ENCODE data around the gene SCN9A. TPM values are rescaled to one million over a fixed set of nuclear protein-coding genes. Genes with fewer than 3 reads are reported as not detected.
"Not testable (repeated sequence)": the region's sequence is repeated elsewhere in the genome, so short reads cannot be mapped to it uniquely, and the experiment has no call there.

SCN9A gene
- total RNA-seq, 1 donor from 2014 or later, result 0.28 TPM

- peak; percentile 83 for ATAC-seq
Measured at GRCh38 chr2:166239548-166239947, 136.2 kb downstream of the SCN9A start.

- ATAC-seq, result no peak
Measured at GRCh38 chr2:166238176-166238575, 137.6 kb downstream of the SCN9A start.

DNA sequence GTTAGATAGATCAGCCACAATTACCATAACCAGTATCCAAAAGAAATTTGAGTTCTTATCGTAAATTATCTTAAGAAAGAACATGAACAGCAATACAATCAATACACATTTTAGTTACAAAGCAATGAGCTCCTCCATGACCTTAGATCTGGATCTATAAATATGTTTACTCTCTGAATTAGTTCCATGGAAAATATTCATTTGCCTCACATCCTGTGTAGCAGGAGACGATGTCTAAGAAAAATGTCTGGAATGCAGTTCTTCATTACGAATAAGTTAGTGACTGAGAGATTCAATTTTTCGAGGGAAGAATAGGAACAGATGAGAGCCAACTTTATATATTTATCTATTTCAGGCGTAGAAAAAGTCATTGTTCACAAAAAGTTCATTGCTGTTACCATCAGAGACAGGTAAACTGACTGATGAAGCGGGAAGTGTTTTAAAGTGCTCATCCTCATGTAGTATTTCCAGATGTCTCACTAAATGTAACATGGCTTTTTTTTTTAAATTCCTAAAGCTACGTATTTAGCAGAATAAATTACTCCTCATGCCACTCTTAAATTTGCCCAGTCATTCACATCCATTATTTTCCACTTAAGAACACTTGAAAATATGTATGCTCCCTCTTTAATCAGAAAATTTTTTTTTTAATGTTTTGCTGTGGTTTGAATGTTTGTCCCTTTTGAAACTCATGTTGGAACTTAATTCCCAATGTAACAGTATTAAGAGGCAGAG, 141.5 kb downstream of the SCN9A start:
- no peak for ATAC-seq

DNA sequence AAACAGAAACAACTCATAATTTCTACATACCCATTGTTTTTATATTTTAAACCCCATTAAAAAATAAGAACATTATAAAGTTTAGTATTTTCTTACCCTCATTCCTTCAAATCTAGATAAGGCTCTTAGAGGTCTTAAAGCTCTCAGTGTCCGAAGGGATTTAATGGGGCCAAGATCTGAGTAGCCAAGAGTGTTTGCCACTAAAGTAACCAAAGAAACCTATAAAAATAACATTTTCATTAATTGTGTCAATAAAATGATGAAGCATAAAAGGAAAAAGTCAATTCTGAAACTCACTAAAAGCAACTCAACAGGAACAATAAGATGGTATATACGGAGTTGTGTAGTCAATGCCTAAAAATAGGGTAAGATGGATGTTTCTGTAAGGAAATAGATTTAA, 142.5 kb downstream of the SCN9A start:
- no peak for ATAC-seq

GRCh38 chr2:166230724-166231070, 145.0 kb downstream of the SCN9A start:
- no peak for ATAC-seq

- ATAC-seq, result no peak
Measured at GRCh38 chr2:166230024-166230723, 145.6 kb downstream of the SCN9A start.

DNA sequence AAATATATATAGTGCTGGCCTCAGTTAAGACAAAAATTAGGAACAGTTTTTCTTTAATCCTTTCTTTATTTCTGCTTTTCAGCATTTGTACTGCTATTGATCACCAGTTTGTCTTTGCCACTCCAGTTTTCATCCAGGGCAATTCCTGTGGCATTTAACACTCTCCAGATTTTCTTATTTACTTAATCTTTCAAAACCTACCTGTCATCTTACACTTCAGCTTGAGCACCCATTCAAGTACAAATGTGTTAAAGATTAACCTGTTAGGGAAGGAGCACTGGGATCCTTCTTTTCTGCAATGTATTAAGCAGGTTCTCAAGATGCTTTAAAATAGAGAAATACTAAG, 146.1 kb downstream of the SCN9A start:
- no peak for ATAC-seq

- no peak for ATAC-seq
Measured at GRCh38 chr2:166224197-166224596, 151.5 kb downstream of the SCN9A start.

GRCh38 chr2:166223298-166223697, 152.4 kb downstream of the SCN9A start:
- ATAC-seq, result no peak

DNA sequence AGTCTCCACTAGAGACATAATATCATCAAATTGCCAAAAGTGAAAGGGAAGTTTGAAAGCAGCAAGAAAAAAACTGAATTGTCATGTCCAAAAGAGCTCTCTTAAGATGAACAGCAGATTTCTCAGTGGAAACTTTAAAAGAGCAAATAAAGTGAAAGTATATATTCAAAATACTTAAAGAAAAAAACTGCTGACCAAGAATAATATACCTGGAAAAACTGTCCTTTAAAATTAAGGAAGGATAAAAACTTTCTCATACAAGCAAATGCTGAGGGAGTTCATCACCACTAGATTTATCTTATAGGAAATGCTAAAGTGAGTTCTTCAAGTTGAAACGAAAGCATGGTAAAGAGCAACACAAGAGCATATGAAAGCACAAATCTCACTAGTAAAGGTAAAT, 164.7 kb downstream of the SCN9A start:
- no peak for ATAC-seq

- ATAC-seq, result not testable (repeated sequence)
Measured at GRCh38 chr2:166209944-166210343, 165.8 kb downstream of the SCN9A start.

DNA sequence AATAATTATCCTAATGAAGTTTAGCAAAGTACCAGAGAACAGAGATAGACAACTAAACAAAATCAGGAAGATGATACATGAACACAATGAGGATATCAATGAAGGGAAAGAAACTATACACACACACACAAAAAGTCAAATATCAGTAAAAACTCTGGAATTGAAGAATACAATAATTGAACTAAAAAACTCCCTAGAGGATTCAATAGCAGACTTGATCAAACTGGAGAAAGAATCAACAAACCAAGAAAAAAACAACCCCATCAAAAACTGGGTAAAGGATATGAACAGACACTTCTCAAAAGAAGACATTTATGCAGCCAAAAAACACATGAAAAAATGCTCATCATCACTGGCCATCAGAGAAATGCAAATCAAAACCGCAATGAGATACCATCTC, 166.4 kb downstream of the SCN9A start:
- not testable (repeated sequence) for ATAC-seq

DNA sequence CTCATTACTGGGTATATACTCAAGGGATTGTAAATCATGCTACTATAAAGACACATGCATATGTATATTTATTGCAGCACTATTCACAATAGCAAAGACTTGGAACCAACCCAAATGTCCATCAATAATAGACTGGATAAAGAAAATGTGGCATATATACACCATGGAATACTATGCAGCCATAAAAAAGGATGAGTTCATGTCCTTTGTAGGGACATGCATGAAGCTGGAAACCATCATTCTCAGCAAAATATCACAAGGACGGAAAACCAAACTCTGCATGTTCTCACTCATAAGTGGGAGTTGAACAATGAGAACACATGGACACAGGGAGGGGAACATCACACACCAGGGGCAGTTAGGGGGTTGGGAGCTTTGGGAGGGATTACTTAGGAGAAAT, 169.6 kb downstream of the SCN9A start:
- not testable (repeated sequence) for ATAC-seq

- ATAC-seq, result no peak
Measured at GRCh38 chr2:166202778-166203177, 173.0 kb downstream of the SCN9A start.

GRCh38 chr2:166197446-166197845, 178.3 kb downstream of the SCN9A start:
- no peak for ATAC-seq

DNA sequence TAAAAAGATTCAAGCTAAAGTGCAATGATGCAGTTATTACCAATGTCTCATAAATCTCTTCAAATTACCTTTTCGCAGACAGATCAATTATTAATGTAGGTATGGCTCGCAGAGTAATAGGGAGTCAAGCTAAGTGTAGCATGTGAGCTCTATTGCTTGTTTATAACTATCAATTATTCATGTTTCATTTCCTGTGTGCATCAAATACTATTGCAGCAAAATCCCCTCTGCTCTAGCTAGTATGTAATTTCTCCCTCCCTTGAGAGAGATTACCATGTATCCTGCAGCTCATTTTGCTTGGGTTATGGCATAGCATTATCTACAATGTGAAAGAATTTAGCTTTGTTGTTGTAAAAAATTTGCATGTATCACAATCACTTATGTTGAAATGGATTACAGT, 182.3 kb downstream of the SCN9A start:
- ATAC-seq, result no peak

DNA sequence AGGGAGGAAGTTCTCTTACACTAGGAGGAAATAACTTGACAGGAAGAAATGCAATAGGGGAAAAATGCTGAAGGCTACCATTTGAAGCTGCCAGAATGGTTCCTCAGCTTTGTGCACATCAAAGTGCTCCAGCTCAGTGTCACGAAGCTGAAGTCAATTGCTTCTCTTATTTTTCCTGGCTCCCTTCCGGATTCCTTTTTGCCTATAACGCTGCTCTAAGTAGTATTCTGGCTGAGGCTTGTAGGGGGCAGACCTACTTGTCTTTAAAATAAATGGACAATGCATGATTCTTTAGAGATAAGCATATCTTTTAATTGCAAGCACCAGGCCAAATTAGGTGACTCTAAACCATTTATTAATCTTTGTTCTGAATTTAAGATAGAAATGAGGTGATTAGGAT, 187.7 kb downstream of the SCN9A start:
- ATAC-seq, result no peak

DNA sequence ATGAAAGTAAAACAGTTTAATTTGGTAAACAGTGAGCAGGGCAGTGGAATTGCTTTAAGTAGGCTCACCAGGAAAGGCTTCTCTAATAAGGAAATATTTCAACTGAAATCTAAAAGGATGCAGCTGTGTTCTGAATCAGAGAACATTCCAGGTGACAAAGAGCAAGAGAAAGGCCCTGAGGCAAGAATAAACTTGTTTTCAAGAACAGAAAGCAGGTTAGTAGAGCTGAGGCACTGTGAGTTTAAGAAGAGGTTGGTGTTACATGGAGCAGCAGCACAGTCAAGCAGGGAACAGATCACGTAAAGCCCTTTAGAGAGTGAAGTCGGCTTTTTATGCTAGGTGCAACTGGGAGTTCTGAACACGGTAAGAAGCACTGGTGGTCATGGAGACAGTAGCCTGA, 191.0 kb downstream of the SCN9A start:
- peak; percentile 96 for ATAC-seq

- ATAC-seq, result no peak
Measured at GRCh38 chr2:166181813-166182154, 194.0 kb downstream of the SCN9A start.

- peak; percentile 78 for ATAC-seq
Measured at GRCh38 chr2:166180951-166181812, 194.6 kb downstream of the SCN9A start.

- no peak for ATAC-seq
Measured at GRCh38 chr2:166179201-166179600, 196.5 kb downstream of the SCN9A start.

GRCh38 chr2:166173263-166173662, 202.5 kb downstream of the SCN9A start:
- ATAC-seq, result no peak

GRCh38 chr2:166171216-166171615, 204.5 kb downstream of the SCN9A start:
- no peak for ATAC-seq

- ATAC-seq, result no peak
Measured at GRCh38 chr2:166170356-166170755, 205.4 kb downstream of the SCN9A start.
